ENCODE measurements around the gene C11orf86.

DNA sequence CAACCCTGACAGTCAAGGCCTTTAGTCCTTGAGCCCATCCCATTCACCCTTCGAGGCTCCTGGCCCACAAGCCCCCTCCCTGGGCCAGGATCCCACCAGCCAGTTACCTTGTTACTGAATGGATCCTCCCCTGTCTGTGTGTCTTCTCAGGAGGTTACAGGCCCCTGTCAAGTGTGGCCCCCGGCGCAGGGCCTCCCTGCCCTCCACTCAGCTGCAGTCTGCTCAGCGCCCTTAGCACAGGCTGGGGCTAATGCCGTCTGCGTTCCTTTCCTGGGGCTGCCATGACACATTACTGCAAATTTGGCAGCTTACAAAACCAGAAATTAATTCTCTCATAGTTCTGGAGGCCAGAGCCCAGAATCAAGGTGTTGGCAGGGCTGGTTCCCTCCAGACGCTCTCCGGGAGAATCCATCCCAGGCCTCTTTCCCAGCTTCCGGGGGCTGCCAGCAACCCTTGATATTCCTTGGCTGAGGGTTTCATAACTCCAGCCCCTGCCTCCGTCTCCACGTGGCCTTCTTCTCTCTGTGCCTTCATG is 38.5 kb downstream of the C11orf86 start:
- TF ChIP-seq, protein P1, sequence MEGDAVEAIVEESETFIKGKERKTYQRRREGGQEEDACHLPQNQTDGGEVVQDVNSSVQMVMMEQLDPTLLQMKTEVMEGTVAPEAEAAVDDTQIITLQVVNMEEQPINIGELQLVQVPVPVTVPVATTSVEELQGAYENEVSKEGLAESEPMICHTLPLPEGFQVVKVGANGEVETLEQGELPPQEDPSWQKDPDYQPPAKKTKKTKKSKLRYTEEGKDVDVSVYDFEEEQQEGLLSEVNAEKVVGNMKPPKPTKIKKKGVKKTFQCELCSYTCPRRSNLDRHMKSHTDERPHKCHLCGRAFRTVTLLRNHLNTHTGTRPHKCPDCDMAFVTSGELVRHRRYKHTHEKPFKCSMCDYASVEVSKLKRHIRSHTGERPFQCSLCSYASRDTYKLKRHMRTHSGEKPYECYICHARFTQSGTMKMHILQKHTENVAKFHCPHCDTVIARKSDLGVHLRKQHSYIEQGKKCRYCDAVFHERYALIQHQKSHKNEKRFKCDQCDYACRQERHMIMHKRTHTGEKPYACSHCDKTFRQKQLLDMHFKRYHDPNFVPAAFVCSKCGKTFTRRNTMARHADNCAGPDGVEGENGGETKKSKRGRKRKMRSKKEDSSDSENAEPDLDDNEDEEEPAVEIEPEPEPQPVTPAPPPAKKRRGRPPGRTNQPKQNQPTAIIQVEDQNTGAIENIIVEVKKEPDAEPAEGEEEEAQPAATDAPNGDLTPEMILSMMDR (IDR thresholded peaks at IDR 0.05; ENCODE audit: borderline replicate concordance, extremely low read depth, low read length, poor library complexity, severe bottlenecking): no peak
- no peak for TF ChIP-seq EZH2 (IDR thresholded peaks at IDR 0.05; ENCODE audit: borderline replicate concordance, low read depth, low read length, severe bottlenecking)
